HG03439 (cell line): ENCODE results near the gene NFKB2.
A peak's percentile ranks its signal among the peaks of the same experiment; 100 is the strongest.

Experiments used
- ATAC-seq: cut with Tn5 transposase; IDR thresholded peaks from one replicate; pipeline ENCODE4 v1.9.1; 2021; ENCODE audit warnings: mild to moderate bottlenecking, moderate library complexity; ENCODE audit not compliant: unreplicated experiment

Gene NFKB2

GRCh38 chr10:102420714-102421506, 25.4 kb downstream of the NFKB2 start, which contains the start of gene FBXL15:
FBXL15 (plus strand) TSS chr10:102420836; CDS start chr10:102421130, 294 bp downstream.
- peak; percentile 72 for ATAC-seq

GRCh38 chr10:102421507-102421756, 25.9 kb downstream of the NFKB2 start:
- ATAC-seq: no peak

DNA sequence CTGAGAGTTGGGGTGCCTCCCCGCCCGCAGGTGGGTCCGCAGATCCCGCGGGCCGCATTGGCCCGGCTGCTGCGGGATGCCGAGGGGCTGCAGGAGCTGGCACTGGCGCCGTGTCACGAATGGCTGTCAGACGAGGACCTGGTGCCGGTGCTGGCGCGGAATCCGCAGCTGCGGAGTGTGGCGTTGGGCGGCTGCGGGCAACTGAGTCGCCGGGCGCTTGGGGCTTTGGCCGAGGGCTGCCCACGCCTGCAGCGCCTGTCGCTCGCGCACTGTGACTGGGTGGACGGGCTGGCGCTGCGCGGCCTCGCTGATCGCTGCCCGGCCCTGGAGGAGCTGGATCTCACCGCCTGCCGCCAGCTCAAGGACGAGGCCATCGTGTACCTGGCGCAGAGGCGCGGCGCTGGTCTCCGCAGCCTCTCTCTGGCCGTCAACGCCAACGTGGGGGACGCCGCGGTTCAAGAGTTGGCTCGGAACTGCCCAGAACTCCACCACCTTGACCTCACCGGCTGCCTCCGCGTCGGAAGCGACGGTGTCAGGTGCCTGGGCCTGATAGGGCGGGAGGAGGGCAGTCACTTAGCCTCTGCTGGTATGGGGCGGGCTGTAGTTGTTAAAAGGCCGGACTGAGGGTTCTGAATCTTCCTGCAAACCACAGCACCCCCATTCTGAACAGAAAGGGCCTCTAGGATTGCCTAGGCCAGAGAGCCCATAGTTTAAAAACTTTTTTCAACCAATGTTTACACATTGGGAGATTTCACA, 26.4 kb downstream of the NFKB2 start:
- peak; percentile 3 for ATAC-seq

DNA sequence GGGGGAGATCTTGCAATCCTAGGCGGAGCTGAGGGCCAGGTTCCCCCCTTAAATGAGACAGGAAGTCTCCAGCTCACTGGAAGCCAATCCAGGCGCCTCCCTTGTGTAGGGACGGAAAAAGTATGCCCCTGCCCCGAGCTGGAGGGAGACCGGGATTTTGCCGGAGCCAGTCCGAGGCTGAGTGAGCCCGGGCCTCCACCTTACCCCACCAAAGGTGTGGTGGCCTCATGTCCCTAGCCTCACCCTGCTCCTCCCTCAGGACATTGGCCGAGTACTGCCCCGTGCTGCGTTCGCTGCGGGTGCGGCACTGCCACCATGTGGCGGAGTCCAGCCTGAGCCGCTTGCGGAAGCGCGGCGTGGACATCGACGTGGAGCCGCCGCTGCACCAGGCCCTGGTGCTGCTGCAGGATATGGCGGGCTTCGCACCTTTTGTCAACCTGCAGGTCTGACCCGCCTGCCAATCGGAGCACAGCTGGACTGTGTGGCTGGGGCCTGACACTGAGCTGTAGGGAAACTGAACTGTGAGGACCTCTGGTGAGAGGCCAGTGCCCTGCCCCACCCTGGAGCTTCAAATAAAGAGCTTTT, 27.1 kb downstream of the NFKB2 start:
- ATAC-seq: no peak

DNA sequence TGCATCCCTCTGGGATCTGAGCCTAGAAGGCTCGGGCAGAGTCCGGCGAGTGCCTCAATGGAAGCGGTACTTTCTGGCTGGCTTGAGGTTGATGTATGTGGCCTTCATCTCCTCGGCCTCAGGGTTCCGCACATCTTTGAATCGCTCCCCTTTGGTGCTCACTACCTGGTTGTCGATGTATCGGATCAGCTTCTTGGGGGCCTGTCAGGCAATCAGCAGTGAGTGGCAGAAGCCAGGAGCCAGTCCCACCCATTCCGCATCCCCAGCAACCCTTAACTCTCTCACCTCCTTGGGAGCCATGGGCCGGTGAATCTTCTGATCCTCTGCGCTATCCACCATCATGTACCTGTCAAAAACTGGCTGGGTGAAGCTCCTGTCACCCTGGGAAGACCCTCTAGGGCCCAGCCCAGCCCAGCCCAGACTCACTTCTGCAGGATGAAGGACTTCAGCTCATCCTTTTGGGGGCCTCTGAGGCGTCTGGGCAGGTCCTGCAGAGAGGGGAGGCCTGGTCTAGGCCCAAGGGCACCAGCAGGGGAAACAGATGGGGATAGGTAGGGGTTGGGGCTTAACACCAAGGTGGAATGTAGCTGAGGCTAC, 28.0 kb downstream of the NFKB2 start:
- no peak for ATAC-seq

- ATAC-seq: no peak
Observed at GRCh38 chr10:102424145-102424544, 28.6 kb downstream of the NFKB2 start.

DNA sequence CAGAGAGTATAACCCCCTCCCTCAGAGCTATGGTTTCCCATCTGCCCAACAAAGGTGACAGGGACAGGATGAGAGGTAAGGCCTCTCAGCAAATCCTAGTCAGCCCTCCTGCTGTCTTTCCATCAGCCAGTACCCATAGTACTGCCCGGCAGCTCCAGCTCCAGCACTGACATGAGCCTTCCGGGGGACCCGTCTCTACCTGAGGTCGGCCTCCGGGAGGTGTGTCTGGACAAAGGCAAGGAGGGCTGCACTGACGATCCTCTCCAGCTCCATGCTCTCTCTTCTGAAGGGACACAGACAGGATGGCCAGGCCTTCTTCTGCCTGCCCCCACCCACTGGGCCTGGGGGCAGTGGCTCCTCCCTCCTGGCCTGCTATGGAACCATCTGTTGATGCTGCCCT, 29.4 kb downstream of the NFKB2 start:
- no peak for ATAC-seq

DNA sequence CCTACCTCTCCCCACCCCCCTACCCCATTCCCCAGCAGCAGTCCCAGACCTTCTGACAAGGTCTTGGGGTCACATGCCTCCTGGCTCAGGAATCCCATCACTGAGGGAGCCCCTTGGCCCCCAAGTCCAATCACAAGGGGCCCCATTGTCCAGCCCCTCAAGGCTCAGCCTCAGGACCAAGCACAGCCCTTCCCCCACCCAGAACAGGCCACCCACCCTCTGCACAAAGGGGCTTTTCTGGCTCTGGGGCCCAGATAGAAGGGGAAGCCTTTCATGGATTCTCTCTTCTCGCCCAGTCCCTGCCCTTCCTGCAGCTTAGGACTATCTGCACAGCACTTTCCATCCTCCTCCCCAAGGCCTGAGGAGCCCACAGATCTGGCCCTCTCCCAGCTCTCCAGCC, 29.9 kb downstream of the NFKB2 start:
- no peak for ATAC-seq

GRCh38 chr10:102426803-102427287, 31.3 kb downstream of the NFKB2 start:
- ATAC-seq: no peak

- no peak for ATAC-seq
Observed at GRCh38 chr10:102429468-102429867, 34.0 kb downstream of the NFKB2 start.

DNA sequence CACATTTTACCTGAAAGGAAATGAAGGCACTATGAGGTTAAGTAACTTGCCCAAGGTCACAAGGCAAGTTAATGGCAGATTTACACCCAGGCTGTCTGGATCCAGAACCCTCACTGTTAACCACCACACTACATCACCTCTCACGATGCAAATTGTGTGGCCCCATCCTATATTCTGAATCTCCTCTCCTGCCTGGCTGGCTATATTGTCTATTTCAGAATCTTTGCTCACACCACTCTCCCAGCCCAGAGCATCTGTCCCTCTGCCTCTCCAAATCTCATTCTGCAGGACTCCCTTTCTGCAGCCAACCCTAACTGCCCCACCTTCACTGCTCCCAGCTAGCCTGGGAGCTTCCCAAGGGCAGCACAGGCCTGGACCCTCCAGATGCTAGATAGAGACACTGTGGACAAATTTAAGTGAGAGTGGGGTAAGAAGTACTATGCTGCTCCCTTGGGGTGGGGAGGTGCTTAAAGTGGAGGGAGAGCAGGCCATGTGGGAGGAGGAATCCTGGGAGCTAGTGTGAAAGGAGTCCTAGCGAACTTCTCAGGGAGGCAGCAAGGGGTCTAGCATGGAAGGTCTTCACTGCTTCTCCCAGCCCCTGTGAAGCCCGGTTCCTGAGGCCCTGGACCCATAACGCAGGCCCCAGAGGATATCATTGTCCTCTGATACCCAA, 36.1 kb downstream of the NFKB2 start:
- ATAC-seq: no peak

GRCh38 chr10:102432162-102432950, 36.9 kb downstream of the NFKB2 start, which contains the start of gene CUEDC2:
CUEDC2 (minus strand) TSS chr10:102432574; CDS start chr10:102425188, 7,386 bp downstream.
- peak; percentile 89 for ATAC-seq

- no peak for ATAC-seq
Observed at GRCh38 chr10:102433619-102434046, 38.1 kb downstream of the NFKB2 start.

GRCh38 chr10:102434394-102435132, 39.1 kb downstream of the NFKB2 start:
- no peak for ATAC-seq

GRCh38 chr10:102435133-102435497, 39.6 kb downstream of the NFKB2 start:
- no peak for ATAC-seq

DNA sequence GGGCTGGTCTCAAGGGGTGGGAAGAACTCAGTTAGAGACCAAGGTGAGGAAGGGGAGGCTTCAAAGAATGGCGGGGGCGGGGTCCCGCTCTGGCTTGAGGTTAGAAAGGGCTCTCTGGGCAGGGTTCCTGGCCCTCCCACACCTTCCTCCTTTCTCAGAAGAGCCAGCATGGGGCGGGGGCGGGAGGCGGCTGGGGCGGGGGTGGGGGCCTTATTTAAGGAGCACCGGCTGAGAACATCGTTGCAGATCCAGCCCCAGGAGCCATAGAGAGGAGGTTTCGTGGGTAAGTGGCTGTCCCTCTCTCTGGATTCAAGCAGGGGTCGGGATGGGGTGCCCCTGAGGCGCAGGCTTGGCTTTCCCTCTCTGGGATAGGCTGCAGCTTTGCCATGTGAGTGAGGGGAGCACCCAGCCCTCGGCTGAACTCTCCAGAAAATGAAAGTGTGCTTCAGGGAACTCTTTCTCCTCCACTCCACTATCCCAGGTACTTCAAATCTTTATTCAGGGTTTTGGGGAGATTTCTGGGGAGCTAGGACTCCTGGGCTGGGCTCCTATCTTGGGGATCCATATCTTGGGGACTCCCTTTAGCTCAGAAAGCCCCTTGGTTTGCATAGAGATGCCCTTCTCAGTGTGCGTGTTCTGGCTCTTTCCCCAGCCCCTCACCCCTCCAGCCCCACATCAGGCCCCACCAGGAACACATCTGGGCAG, 40.2 kb downstream of the NFKB2 start:
- no peak for ATAC-seq

- ATAC-seq: no peak
Observed at GRCh38 chr10:102436312-102436711, 40.8 kb downstream of the NFKB2 start.

- ATAC-seq: no peak
Observed at GRCh38 chr10:102437515-102437914, 42.0 kb downstream of the NFKB2 start.

GRCh38 chr10:102438374-102438773, 42.9 kb downstream of the NFKB2 start:
- no peak for ATAC-seq
